Stimulated activated CD8-positive, alpha-beta memory T cell treated with anti-CD3 and anti-CD28 coated beads, Interleukin-15, amount 100 ng/mL, for 4 hours (primary cell): Measurements from ENCODE around the gene RANBP3L.
"Not testable (repeated sequence)": the region's sequence is repeated elsewhere in the genome, so short reads cannot be mapped to it uniquely, and the experiment has no call there.

Experiments used
- DNase-seq, 2 donors: peaks; one replicate each; pipeline ENCODE4 v3.0.0-alpha.2; 2020; ENCODE audit warnings: low read depth in 2 of 2

The RANBP3L gene

GRCh38 chr5:36301858-36302603 is at the start of gene RANBP3L:
RANBP3L (minus strand) TSS chr5:36301902; CDS start chr5:36301416, 486 bp downstream.
- DNase-seq, result no peak

- no peak for DNase-seq
Observed at GRCh38 chr5:36346896-36347690, 45.4 kb upstream of the RANBP3L start.

DNA sequence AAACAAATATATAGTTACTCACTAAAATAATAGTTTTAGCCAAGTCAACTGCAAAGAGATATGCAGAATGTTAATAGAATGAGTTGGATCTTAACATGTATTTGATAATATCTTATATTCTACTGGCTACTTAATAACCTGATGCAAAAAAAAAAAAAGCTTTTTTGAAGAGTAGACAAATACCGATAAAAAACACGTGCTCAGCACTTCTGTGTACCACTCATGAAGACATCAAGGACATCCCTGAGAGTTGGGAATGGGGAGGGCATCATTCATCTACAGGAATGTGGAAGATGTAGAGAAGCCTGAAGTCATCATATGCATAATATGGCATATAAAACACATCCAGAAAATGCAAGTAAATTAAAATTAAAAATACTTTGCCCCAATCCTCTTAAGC is 43.2 kb upstream of the RANBP3L start:
- no peak for DNase-seq

- not testable (repeated sequence) for DNase-seq
Observed at GRCh38 chr5:36341720-36342119, 40.0 kb upstream of the RANBP3L start.

- DNase-seq, result no peak
Observed at GRCh38 chr5:36337597-36337996, 35.9 kb upstream of the RANBP3L start.

DNA sequence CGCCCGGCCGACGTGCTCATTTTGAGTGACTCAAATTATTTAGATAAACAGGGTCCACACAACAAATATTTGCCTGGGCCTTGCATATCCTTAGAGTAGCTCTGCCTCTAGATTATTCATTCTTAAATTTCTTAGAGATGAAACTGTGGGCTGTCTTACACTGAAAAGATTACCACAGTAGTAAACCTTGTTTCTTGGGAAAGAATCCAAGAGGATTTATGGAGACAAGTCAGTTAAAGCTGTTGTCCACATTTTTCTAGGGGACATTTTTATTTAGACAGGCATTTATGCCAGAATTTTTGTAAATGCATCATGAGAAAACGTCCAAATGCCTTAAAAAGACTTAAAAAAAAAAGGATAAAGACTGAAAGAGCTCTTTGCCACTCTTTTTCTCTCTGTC is 32.6 kb upstream of the RANBP3L start:
- no peak for DNase-seq

- DNase-seq, result not testable (repeated sequence)
Observed at GRCh38 chr5:36332720-36333119, 31.0 kb upstream of the RANBP3L start.

GRCh38 chr5:36325196-36325595 is 23.5 kb upstream of the RANBP3L start:
- no peak for DNase-seq

- DNase-seq, result no peak
Observed at GRCh38 chr5:36323926-36324781, 22.5 kb upstream of the RANBP3L start.

GRCh38 chr5:36312953-36313672 is 11.4 kb upstream of the RANBP3L start:
- DNase-seq, result no peak

DNA sequence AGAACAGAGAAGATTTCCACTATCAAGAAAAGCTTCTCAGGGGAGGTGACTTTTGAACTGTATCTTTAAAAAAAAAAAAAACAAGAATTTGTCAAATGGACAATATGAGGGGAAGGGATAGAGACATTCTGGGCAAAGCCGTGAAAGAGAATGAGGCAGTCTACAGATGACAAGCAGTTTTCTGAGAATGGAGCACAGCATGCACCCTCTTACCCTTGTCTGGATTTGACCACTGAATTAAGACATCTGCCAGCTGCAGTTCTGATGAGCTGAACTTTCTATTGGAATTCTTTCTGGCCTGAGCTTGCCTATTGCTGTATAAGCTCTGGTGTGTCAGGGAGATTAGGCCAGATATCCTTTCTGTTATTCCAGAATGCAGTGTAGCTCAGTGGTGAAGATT is 10.3 kb upstream of the RANBP3L start:
- DNase-seq, result no peak

GRCh38 chr5:36310138-36310537 is 8.4 kb upstream of the RANBP3L start:
- no peak for DNase-seq

DNA sequence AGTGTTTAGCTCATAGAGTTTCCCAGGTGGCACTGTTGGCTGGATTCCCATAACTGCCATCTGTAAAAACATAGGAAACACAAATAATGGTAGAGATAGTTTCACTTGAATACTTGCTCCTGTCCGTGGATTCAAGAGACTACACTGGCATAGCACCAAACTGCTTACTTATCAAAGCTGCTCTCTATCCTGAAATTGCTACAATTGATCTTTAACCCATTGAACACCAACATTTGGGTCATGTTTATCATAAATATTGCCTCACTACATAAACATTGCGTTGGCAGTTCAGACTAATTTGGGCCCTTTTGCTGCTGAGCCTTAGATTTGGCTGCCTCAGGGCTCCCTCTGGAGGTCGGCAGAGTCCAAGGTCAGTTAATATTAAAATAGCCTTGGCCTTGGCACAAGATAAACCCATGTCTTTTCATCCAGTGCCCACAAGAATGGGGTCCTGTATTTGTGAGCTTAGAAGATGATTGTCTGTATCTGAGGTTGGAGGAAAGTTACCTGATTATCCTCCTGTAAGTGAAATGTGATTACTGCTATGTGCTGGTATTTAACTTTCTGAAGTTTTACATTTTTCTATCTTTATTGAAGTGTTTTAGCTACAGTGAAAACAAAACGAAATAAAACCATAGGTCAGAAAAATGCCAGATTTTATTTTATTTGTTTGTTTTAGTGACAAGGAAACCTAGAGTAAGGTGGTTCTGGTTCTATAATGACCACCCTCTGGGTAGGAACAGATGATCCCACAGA is 4.0 kb upstream of the RANBP3L start:
- no peak for DNase-seq

DNA sequence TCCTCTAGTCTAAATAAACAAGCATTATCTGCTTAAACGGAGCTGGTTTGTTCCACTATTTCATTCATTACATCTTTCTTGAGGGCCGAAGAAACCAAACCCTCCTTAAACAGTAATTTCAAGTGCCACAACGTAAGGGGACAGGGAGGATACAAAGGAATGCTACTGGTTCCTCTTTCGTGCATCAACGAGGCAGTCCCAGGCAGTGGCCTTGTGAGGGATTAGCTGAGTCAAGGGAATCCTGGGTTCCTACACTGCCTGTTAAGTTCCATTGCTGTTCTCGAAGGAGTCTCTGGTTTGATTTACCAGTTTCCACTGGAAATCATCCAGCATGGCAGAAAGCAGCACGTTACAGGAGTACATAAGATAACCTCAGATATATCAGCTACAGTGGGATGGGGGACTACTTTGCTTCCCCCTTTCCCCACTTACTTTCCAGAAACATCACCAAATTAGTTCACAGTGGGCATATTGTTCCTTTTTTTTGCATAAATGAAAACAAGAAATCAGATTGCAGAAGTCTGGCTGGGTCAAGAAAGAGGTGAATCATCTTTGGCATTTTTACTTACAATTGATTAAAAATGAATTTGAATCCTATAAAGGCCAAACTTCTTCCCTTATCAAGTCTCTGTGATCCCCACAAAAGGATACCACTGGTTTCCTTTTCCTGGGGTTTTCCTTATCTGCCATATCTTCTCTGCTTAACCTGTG is 2.5 kb upstream of the RANBP3L start:
- no peak for DNase-seq

- no peak for DNase-seq
Observed at GRCh38 chr5:36300927-36301540, 668 bp downstream of the RANBP3L start.

GRCh38 chr5:36300191-36300926 is 1.3 kb downstream of the RANBP3L start:
- DNase-seq, result no peak

GRCh38 chr5:36298552-36298951 is 3.1 kb downstream of the RANBP3L start:
- DNase-seq, result no peak

DNA sequence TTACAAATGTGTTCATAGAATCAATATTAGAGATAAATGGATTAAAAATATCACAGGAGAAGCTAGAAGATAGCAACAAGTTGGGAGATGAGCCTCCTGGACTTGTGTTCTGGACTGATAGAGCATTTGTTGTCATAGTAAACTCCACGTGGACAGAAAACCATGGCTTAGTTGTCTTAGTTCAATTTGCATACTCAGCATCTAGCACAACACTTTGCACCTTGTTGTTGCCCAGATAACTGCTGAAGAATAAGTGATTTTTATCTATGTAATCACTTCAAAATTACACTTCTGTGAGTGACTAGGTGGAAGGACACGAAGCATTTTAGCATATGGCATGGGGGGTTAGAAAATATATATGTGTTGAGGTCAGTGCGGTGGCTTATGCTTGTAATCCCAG is 4.0 kb downstream of the RANBP3L start:
- DNase-seq, result no peak
